ENCODE data around the gene CAMSAP3.
"Not testable (repeated sequence)": the region's sequence is repeated elsewhere in the genome, so short reads cannot be mapped to it uniquely, and the experiment has no call there.

Gene CAMSAP3

GRCh38 chr19:7575434-7576040 is 20.1 kb upstream of the CAMSAP3 start:
- DNase-seq = no peak

DNA sequence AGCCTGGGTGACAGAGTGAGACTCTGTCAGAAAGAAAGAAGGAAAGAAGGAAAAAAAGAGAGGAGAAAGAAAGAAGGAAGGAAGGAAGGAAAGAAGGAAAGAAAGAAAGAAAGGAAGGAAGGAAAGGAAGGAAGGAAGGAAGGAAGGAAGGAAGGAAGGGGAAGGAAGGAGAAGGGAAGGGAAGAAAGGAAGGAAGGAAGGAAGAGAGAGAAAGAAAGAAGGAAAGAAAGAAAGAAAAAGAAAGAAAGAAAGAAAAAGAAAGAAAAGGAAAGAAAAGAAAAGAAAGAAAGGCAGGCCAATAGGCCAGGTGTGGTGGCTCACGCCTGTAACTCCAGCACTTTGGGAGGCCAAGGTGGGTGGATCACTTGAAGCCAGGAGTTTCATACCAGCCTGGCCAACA is 18.2 kb upstream of the CAMSAP3 start:
- not testable (repeated sequence) for DNase-seq

GRCh38 chr19:7578127-7578526 is 17.5 kb upstream of the CAMSAP3 start:
- no peak for DNase-seq

DNA sequence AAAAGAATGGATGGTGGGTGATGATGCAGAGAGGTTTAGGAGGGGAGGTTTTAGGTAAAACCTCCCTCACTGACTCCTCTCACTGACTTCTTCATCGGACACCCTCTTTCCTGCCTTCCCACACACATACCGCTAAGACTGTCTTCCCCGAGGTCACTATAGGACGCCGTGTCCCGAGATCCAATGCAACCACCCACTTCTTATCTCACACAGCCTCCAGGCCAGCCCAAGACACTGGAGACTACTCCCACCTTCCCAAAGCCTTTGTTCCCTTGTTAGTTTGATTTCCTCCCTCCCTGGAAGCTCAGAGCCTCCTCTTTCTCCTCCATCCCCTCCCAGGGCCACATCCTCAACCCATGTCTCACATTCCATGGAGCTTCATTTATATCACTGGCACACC is 16.5 kb upstream of the CAMSAP3 start:
- no peak for DNase-seq

DNA sequence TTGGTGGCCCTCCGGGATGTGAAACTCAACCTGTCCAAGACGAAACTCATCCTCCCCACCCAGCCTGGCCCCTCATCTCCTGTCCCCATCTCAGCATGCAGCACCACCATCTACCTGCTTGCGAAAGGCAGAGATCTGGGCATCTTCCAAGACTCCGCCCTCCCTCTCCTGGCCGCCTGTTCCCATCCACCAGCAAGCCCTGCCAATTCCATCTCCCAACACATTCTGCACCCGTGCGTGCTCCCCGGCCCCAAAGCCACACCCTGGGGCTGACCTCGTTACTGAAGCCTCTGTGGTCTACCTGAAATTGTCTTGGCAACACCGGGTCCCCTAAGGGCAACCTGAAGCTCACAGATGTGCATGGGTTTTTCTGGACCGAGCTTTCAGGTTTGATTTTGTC is 13.2 kb upstream of the CAMSAP3 start:
- DNase-seq = no peak

DNA sequence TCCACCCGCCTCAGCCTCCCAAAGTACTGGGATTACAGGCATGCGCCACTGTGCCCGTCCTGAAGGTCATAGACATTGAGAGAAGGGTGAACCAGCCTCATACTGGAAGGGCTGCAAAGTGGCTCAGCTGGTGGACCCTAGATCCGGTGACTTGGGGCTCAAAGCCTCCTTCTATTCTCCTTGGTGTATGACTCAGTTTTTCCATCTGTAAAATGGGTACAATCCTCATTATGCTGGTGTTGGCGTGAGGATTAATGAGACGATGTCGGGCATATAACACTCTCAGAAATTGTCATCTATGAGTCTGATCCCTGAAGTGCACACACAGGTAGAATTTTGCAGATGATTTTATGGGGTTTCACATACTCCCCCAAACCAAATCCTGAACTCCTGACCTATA is 5.8 kb upstream of the CAMSAP3 start:
- no peak for DNase-seq

GRCh38 chr19:7590256-7590655 is 5.4 kb upstream of the CAMSAP3 start:
- no peak for DNase-seq

GRCh38 chr19:7596211-7596937 is 711 bp downstream of the CAMSAP3 start:
- DNase-seq = no peak

DNA sequence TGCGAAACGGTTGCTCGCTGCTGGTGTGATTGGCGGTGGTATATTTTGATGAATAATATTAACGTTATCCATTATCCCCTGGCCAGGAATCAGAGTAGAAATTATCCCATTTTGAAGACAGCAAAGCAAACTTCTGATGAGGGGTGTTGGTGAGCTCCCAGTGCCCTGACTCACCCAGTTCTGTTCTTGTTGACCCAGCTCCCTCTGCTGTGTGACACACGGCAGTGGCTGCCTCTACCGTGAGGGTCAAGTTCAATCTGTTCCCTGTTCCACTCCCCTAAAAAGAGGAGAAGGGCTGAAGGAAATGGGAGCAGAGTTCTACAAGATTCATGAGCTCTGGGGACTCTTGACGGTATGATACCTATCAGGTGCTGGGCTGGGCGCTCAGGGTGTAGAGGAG is 2.0 kb downstream of the CAMSAP3 start:
- DNase-seq = no peak

GRCh38 chr19:7598180-7598579 is 2.5 kb downstream of the CAMSAP3 start:
- DNase-seq = no peak

DNA sequence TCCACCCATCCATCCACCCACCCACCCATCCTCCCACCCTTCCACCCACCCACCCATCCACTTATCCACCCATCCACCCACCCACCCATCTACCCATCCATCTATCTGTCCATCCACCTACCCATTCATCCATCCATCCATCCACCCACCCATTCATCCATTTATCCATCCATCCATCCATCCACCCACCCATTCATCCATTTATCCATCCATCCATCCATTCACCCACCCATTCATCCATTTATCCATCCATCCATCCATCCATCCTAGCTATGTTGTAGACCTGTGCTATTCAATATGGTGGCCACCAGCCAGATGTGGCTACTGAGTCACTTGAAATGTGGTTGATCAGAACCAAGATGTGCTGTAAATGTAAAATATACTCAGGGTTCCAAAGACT is 5.1 kb downstream of the CAMSAP3 start:
- DNase-seq = no peak

DNA sequence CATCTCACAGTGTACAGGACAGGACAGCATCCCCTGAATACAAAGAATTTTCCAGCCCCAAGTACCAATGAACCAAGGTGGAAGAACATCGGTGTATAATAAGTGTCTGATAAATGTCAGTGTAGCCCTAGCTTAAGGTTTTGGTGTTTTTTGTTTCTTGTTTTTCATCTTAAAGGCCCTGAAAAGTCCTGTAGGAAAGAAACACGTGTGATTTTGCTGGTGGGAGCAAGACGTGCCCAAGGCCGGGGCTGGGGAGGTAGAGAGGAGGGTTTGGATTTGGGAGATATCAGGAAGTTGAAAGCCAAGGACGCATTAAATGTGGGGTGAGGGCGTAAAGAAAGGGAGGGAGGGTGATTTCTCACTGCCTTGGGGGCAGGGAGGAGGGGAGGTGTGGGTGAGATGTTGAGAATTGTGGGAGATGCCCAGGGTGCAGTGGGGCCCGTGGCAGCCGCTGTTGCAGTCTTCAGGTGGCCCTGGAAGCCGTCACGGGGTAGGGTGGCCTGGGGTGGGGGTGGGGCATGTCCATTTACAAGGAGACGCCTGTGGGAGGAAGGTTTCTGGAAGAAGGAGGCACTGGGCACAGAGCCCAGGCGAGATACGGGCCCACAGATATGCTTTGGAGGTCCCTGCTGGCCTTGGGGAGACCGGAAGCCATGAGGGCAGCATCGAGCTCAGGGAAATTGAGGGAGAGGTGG is 6.7 kb downstream of the CAMSAP3 start:
- DNase-seq = no peak

- no peak for DNase-seq
Measured at GRCh38 chr19:7602935-7603497, 7.4 kb downstream of the CAMSAP3 start.

DNA sequence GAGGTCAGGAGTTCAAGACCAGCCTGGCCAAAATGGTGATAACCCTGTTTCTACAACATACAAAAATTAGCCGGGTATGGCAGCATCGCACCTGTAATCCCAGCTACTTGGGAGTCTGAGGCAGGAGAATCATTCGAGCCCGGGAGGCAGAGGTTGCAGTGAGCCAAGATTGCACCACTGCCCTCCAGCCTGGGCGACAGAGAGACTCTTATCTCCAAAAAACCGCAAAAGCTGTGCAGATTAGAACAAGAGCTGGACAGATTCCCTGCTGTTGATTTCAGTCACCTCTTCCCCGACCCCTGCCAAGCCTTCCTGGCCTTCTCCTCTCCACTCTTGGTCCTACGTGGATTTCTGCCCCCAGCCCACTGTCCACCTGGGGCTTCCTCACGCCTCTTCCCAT is 8.3 kb downstream of the CAMSAP3 start:
- DNase-seq = no peak

- no peak for DNase-seq
Measured at GRCh38 chr19:7605490-7606222, 10.0 kb downstream of the CAMSAP3 start.

GRCh38 chr19:7606289-7606688 is 10.6 kb downstream of the CAMSAP3 start:
- DNase-seq = no peak

GRCh38 chr19:7607212-7607873 is 11.7 kb downstream of the CAMSAP3 start:
- no peak for DNase-seq

DNA sequence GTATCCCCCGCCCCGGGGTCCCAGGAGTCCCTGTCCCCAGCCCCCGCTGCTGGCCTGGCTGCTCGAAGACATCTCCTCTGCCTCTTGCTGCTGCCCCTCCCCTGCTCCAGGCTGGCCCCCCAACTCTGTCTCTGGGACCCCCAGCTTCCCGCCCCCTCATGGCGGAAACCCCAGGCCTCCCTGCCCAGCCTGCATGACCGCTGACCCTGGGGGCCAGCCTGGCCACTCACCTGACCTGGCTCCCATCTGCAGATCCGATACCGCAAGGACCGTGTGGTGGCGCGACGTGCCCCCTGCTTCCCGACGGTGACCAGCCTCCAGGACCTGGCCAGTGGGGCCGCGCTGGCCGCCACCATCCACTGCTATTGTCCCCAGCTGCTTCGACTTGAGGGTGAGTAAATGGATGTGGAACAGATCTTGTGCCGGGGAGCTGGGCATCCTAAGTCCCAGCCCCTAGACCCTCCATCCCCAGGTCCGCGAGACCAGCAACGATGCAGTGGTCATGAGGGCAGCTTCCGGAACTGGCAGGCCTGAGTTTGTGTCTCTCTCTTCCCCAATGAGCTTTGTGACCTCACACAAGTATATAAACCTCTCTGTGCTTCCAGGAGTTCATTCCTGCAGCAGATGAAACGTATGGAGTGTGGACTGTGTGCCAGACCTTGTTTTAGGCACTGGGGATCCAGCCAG is 12.4 kb downstream of the CAMSAP3 start:
- no peak for DNase-seq

GRCh38 chr19:7610491-7611240 is 15.0 kb downstream of the CAMSAP3 start:
- no peak for DNase-seq

GRCh38 chr19:7611541-7612279 is 16.0 kb downstream of the CAMSAP3 start:
- no peak for DNase-seq

All from NCI-H748 treated with DMSO at 0.1 percent for 48 hours (cell line).